ENCODE data around the gene KIRREL3. TPM values are rescaled to one million over a fixed set of nuclear protein-coding genes. Genes with fewer than 3 reads are reported as not detected.

KIRREL3 gene
- total RNA-seq, 1 donor = 0.10 TPM

- Histone ChIP-seq H3K4me1 (ENCODE audit: insufficient read depth, low read length) (no peaks in the 10 kb centered on the region), H3K9me3 (ENCODE audit: low read depth, low read length) (no peaks in the 10 kb centered on the region), H3K27me3 (ENCODE audit: insufficient read depth, low read length) (no peaks in the 10 kb centered on the region), H3K4me3 (ENCODE audit: low read length) (no peak overlapping the region)
Observed at GRCh38 chr11:126598344-126599216, 402.0 kb downstream of the KIRREL3 start.

GRCh38 chr11:126597041-126597440 is 403.5 kb downstream of the KIRREL3 start:
- no peaks in the 10 kb centered on the region for H3K9me3 ChIP-seq (ENCODE audit: low read depth, low read length)
- no peaks in the 10 kb centered on the region for H3K27me3 ChIP-seq (ENCODE audit: insufficient read depth, low read length)

GRCh38 chr11:126596474-126596873 is 404.1 kb downstream of the KIRREL3 start:
- H3K27me3 ChIP-seq (ENCODE audit: insufficient read depth, low read length) = no peaks in the 10 kb centered on the region

More at GRCh38 chr11:126597041-126597440, 403.5 kb downstream of the KIRREL3 start:
- Histone ChIP-seq H3K4me3 (ENCODE audit: low read length) (no peak overlapping the region), H3K4me1 (ENCODE audit: insufficient read depth, low read length) (no peaks in the 10 kb centered on the region)

GRCh38 chr11:126595560-126595959 is 405.0 kb downstream of the KIRREL3 start:
- Histone ChIP-seq H3K4me1 (ENCODE audit: insufficient read depth, low read length) (no peaks in the 10 kb centered on the region), H3K4me3 (ENCODE audit: low read length) (no peak overlapping the region), H3K9me3 (ENCODE audit: low read depth, low read length) (no peaks in the 10 kb centered on the region), H3K27me3 (ENCODE audit: insufficient read depth, low read length) (no peaks in the 10 kb centered on the region)

More at GRCh38 chr11:126596474-126596873, 404.1 kb downstream of the KIRREL3 start:
- Histone ChIP-seq H3K9me3 (ENCODE audit: low read depth, low read length) (no peaks in the 10 kb centered on the region), H3K4me3 (ENCODE audit: low read length) (no peak overlapping the region), H3K4me1 (ENCODE audit: insufficient read depth, low read length) (no peaks in the 10 kb centered on the region)

- Histone ChIP-seq H3K27me3 (ENCODE audit: insufficient read depth, low read length) (no peaks in the 10 kb centered on the region), H3K9me3 (ENCODE audit: low read depth, low read length) (no peaks in the 10 kb centered on the region), H3K4me3 (ENCODE audit: low read length) (no peak overlapping the region), H3K4me1 (ENCODE audit: insufficient read depth, low read length) (no peaks in the 10 kb centered on the region)
Observed at GRCh38 chr11:126594921-126595367, 405.6 kb downstream of the KIRREL3 start.

GRCh38 chr11:126592496-126593410 is 407.8 kb downstream of the KIRREL3 start:
- H3K27me3 ChIP-seq (ENCODE audit: insufficient read depth, low read length) = no peaks in the 10 kb centered on the region
- H3K4me1 ChIP-seq (ENCODE audit: insufficient read depth, low read length) = no peaks in the 10 kb centered on the region
- H3K4me3 ChIP-seq (ENCODE audit: low read length) = no peak overlapping the region
- H3K9me3 ChIP-seq (ENCODE audit: low read depth, low read length) = no peaks in the 10 kb centered on the region

GRCh38 chr11:126591966-126592489 is 408.5 kb downstream of the KIRREL3 start:
- Histone ChIP-seq H3K9me3 (ENCODE audit: low read depth, low read length) (no peaks in the 10 kb centered on the region), H3K4me3 (ENCODE audit: low read length) (no peak overlapping the region), H3K27me3 (ENCODE audit: insufficient read depth, low read length) (no peaks in the 10 kb centered on the region), H3K4me1 (ENCODE audit: insufficient read depth, low read length) (no peaks in the 10 kb centered on the region)

GRCh38 chr11:126589492-126589803 is 411.1 kb downstream of the KIRREL3 start:
- Histone ChIP-seq H3K4me3 (ENCODE audit: low read length) (no peak overlapping the region), H3K4me1 (ENCODE audit: insufficient read depth, low read length) (no peaks in the 10 kb centered on the region), H3K9me3 (ENCODE audit: low read depth, low read length) (no peaks in the 10 kb centered on the region), H3K27me3 (ENCODE audit: insufficient read depth, low read length) (no peaks in the 10 kb centered on the region)

GRCh38 chr11:126588630-126589491 is 411.7 kb downstream of the KIRREL3 start:
- Histone ChIP-seq H3K4me1 (ENCODE audit: insufficient read depth, low read length) (no peaks in the 10 kb centered on the region), H3K4me3 (ENCODE audit: low read length) (no peak overlapping the region), H3K27me3 (ENCODE audit: insufficient read depth, low read length) (no peaks in the 10 kb centered on the region), H3K9me3 (ENCODE audit: low read depth, low read length) (no peaks in the 10 kb centered on the region)

GRCh38 chr11:126587541-126587940 is 413.0 kb downstream of the KIRREL3 start:
- no peaks in the 10 kb centered on the region for H3K4me1 ChIP-seq (ENCODE audit: insufficient read depth, low read length)
- no peaks in the 10 kb centered on the region for H3K9me3 ChIP-seq (ENCODE audit: low read depth, low read length)
- H3K27me3 ChIP-seq (ENCODE audit: insufficient read depth, low read length) = no peaks in the 10 kb centered on the region
- no peak overlapping the region for H3K4me3 ChIP-seq (ENCODE audit: low read length)

- no peak overlapping the region for H3K4me3 ChIP-seq (ENCODE audit: low read length)
- no peaks in the 10 kb centered on the region for H3K4me1 ChIP-seq (ENCODE audit: insufficient read depth, low read length)
- no peaks in the 10 kb centered on the region for H3K27me3 ChIP-seq (ENCODE audit: insufficient read depth, low read length)
- H3K9me3 ChIP-seq (ENCODE audit: low read depth, low read length) = no peaks in the 10 kb centered on the region
Observed at GRCh38 chr11:126585774-126586491, 414.6 kb downstream of the KIRREL3 start.

- Histone ChIP-seq H3K4me1 (ENCODE audit: insufficient read depth, low read length) (no peaks in the 10 kb centered on the region), H3K4me3 (ENCODE audit: low read length) (no peak overlapping the region), H3K9me3 (ENCODE audit: low read depth, low read length) (no peaks in the 10 kb centered on the region), H3K27me3 (ENCODE audit: insufficient read depth, low read length) (no peaks in the 10 kb centered on the region)
Observed at GRCh38 chr11:126585388-126585773, 415.2 kb downstream of the KIRREL3 start.

- no peaks in the 10 kb centered on the region for H3K9me3 ChIP-seq (ENCODE audit: low read depth, low read length)
Observed at GRCh38 chr11:126583594-126584427, 416.8 kb downstream of the KIRREL3 start.

More at GRCh38 chr11:126583594-126584427, 416.8 kb downstream of the KIRREL3 start:
- Histone ChIP-seq H3K27me3 (ENCODE audit: insufficient read depth, low read length) (no peaks in the 10 kb centered on the region), H3K4me3 (ENCODE audit: low read length) (no peak overlapping the region), H3K4me1 (ENCODE audit: insufficient read depth, low read length) (no peaks in the 10 kb centered on the region)
